HepG2 (cell line): Measurements from ENCODE around the gene CCSER2. TPM values are rescaled to one million over a fixed set of nuclear protein-coding genes. Genes with fewer than 3 reads are reported as not detected.
A peak's percentile ranks its signal among the peaks of the same experiment; 100 is the strongest.

Experiments
- CC2D1A ChIP-seq: sonication (generic); formaldehyde crosslinking; IDR thresholded peaks from 2 replicates; pipeline ENCODE4 v1.8.1; 2023; ENCODE audit warnings: mild to moderate bottlenecking, missing genetic modification reagents
- DMAP1 ChIP-seq: IDR thresholded peaks from 2 replicates; pipeline ENCODE4 v1.6.1; 2016
- GABPB1 ChIP-seq: IDR thresholded peaks from 2 replicates; pipeline ENCODE4 v1.6.1; 2016; ENCODE audit warnings: mild to moderate bottlenecking, missing genetic modification reagents, moderate library complexity, missing compliant biosample characterization
- GATAD1 ChIP-seq: IDR thresholded peaks from 2 replicates; pipeline ENCODE4 v1.6.1; 2016; ENCODE audit warnings: missing genetic modification reagents, missing compliant biosample characterization
- HIVEP1 ChIP-seq: sonication (generic); formaldehyde crosslinking; IDR thresholded peaks from 2 replicates; pipeline ENCODE4 v1.4.0; 2020; ENCODE audit warnings: mild to moderate bottlenecking, missing genetic modification reagents
- LBX2 ChIP-seq: sonication (generic); formaldehyde crosslinking; IDR thresholded peaks from 2 replicates; pipeline ENCODE4 v1.5.0; 2020; ENCODE audit warnings: missing genetic modification reagents, mild to moderate bottlenecking, borderline replicate concordance
- NONO ChIP-seq, 2 experiments: fragments of 450-650 bp in 1 of 2; sonication (generic) in 1 of 2; formaldehyde crosslinking in 1 of 2; IDR thresholded peaks in 1 of 2; conservative IDR thresholded peaks in 1 of 2; 2 replicates each; pipeline versions ENCODE4 v1.6.1 to v1.8.0; 2017 to 2022; ENCODE audit warnings: mild to moderate bottlenecking in 1 of 2, missing genetic modification reagents in 1 of 2, moderate library complexity in 1 of 2
- RAD21 ChIP-seq: fragments of 450-650 bp; formaldehyde crosslinking; IDR thresholded peaks from 2 replicates; pipeline ENCODE4 v1.5.0; 2020; ENCODE audit warnings: mild to moderate bottlenecking
- RELA ChIP-seq: sonication (generic); formaldehyde crosslinking; IDR thresholded peaks from 2 replicates; pipeline ENCODE4 v1.4.0; 2020; ENCODE audit warnings: missing genetic modification reagents
- RFXANK ChIP-seq: IDR thresholded peaks from 2 replicates; pipeline ENCODE4 v1.6.1; 2016
- SNAI1 ChIP-seq: sonication (generic); formaldehyde crosslinking; IDR thresholded peaks from 2 replicates; pipeline ENCODE4 v1.5.0; 2020; ENCODE audit warnings: mild to moderate bottlenecking, missing genetic modification reagents, borderline replicate concordance
- SNAPC5 ChIP-seq: sonication (generic); formaldehyde crosslinking; IDR thresholded peaks from 2 replicates; pipeline ENCODE4 v1.8.1; 2023; ENCODE audit warnings: mild to moderate bottlenecking, missing genetic modification reagents, borderline replicate concordance
- SOX5 ChIP-seq: IDR thresholded peaks from 2 replicates; pipeline ENCODE4 v1.6.1; 2016; ENCODE audit warnings: borderline replicate concordance
- TMF1 ChIP-seq: sonication (generic); formaldehyde crosslinking; IDR thresholded peaks from 2 replicates; pipeline ENCODE4 v1.8.1; 2022; ENCODE audit warnings: low read depth, missing genetic modification reagents
- ZC3H13 ChIP-seq: sonication (generic); formaldehyde crosslinking; IDR thresholded peaks from 2 replicates; pipeline ENCODE4 v1.8.1; 2023; ENCODE audit warnings: mild to moderate bottlenecking, missing genetic modification reagents, moderate library complexity
- ZMAT3 ChIP-seq: sonication (generic); formaldehyde crosslinking; conservative IDR thresholded peaks from 2 replicates; pipeline ENCODE4 v1.7.0; 2021; ENCODE audit warnings: missing genetic modification reagents
- ZNF124 ChIP-seq: sonication (generic); formaldehyde crosslinking; IDR thresholded peaks from 2 replicates; pipeline ENCODE4 v1.4.0; 2020; ENCODE audit warnings: missing genetic modification reagents
- ZNF138 ChIP-seq: sonication (generic); formaldehyde crosslinking; IDR thresholded peaks from 2 replicates; pipeline ENCODE4 v1.5.0; 2020; ENCODE audit warnings: mild to moderate bottlenecking, low read depth, missing genetic modification reagents
- ZNF3 ChIP-seq: IDR thresholded peaks from 2 replicates; pipeline ENCODE4 v1.7.0; 2017; ENCODE audit warnings: inconsistent platforms
- ZNF329 ChIP-seq: sonication (generic); formaldehyde crosslinking; IDR thresholded peaks from 2 replicates; pipeline ENCODE4 v1.9.0; 2021; ENCODE audit warnings: low read depth, mild to moderate bottlenecking, missing genetic modification reagents
- ZNF34 ChIP-seq: sonication (generic); formaldehyde crosslinking; IDR thresholded peaks from 2 replicates; pipeline ENCODE4 v1.4.0; 2020; ENCODE audit warnings: mild to moderate bottlenecking, missing genetic modification reagents, borderline replicate concordance
- ZNF563 ChIP-seq: sonication (generic); formaldehyde crosslinking; IDR thresholded peaks from 2 replicates; pipeline ENCODE4 v1.8.0; 2022; ENCODE audit warnings: mild to moderate bottlenecking, moderate library complexity, missing genetic modification reagents
- ZNF564 ChIP-seq: sonication (generic); formaldehyde crosslinking; IDR thresholded peaks from 2 replicates; pipeline ENCODE4 v1.8.1; 2023; ENCODE audit warnings: mild to moderate bottlenecking, missing genetic modification reagents
- ZNF670 ChIP-seq: sonication (generic); formaldehyde crosslinking; IDR thresholded peaks from 2 replicates; pipeline ENCODE4 v1.8.0; 2022; ENCODE audit warnings: mild to moderate bottlenecking, missing genetic modification reagents, borderline replicate concordance
- ZNF737 ChIP-seq: sonication (generic); formaldehyde crosslinking; IDR thresholded peaks from 2 replicates; pipeline ENCODE4 v1.5.0; 2020; ENCODE audit warnings: missing genetic modification reagents, mild to moderate bottlenecking, borderline replicate concordance
- ZNF776 ChIP-seq: sonication (generic); formaldehyde crosslinking; IDR thresholded peaks from 2 replicates; pipeline ENCODE4 v1.4.0; 2020; ENCODE audit warnings: mild to moderate bottlenecking, missing genetic modification reagents
- polyA plus RNA-seq, 8 experiments: library from polyadenylated mRNA; depleted of rRNA in 3 of 8; stranded (reverse) in 7 of 8; unstranded in 1 of 8; fragments of >200 nt; fragmentation: Illumina TruSeq in 4 of 8; extraction: Trizol in 4 of 8; gene quantifications; 2 replicates each; pipeline versions ENCODE4 v1.2.1 to v1.2.3, GENCODE V29; 2011 to 2016; ENCODE audit warnings: low read depth in 4 of 8, missing spikeins in 1 of 8, mixed read lengths in 1 of 8; ENCODE audit not compliant: insufficient read depth in 1 of 8
- total RNA-seq, 5 experiments: library from RNA; depleted of rRNA; stranded (reverse); fragments of >200 nt; fragmentation: Illumina TruSeq; extraction: Trizol; gene quantifications; 2 replicates each; pipeline ENCODE4 v1.2.3, GENCODE V29; 2016; ENCODE audit warnings: low read depth in 1 of 5
- TF ChIP-seq, protein P1 (sequence below): IDR thresholded peaks from 2 replicates; pipeline ENCODE4 v1.6.1; 2012; ENCODE audit warnings: low read depth, low read length, improper control_type of control experiment

Gene CCSER2
- total and polyA plus RNA-seq, 2 of the 13 experiments (the other 11 are each of a cell fraction or from before 2014, with no cell fraction given): 13.3 to 17.2 TPM

DNA sequence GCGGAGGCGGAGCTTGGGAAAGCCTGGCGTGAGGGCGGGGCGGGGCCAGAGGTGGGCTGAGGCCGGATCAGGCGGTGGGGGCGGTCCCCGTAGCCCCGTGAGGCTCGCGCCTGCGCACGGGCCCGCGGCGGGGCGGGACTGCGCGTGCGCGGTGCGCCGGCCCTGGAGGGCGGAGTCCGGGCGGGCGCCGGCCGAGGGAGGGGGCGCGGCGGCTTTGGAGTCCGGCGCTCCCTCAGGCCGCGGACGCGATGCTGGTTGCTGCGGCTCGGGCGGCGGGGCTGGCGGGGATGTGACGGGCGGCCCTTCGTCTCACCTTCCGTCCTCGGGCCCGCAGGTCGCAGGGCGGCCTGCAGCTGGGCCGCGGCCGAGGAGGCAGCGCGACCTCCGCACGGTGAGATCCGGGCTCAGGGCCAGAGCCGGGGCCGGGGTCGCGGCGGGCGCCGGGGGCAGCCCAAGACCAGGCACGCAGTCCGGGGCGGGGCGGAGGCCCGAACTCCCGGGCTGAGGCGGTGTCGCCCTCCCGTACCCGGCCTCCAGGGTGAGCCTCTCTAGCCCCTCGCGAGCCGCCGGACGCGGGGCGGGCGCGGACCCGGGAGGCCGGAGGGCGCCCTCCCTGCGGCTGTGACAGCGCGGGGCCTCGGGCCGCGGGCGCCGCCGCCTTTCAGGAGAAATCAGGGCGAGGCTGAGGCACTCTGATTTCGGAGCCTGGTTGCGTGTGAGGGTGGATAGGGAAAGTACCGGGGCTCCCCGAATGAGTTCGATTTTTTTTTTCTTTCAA is at the start of gene CCSER2 (continued):
- TF ChIP-seq, protein P1, sequence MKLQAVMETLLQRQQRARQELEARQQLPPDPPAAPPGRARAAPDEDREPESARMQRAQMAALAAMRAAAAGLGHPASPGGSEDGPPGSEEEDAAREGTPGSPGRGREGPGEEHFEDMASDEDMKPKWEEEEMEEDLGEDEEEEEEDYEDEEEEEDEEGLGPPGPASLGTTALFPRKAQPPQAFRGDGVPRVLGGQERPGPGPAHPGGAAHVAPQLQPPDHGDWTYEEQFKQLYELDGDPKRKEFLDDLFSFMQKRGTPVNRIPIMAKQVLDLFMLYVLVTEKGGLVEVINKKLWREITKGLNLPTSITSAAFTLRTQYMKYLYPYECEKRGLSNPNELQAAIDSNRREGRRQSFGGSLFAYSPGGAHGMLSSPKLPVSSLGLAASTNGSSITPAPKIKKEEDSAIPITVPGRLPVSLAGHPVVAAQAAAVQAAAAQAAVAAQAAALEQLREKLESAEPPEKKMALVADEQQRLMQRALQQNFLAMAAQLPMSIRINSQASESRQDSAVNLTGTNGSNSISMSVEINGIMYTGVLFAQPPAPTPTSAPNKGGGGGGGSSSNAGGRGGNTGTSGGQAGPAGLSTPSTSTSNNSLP: no peak
- TF ChIP-seq GATAD1 (CRISPR knock-in tag): no peak
- no peak for TF ChIP-seq ZNF737 (CRISPR knock-in tag)
- TF ChIP-seq NONO (IDR thresholded peaks at IDR 0.05): no peak
- TF ChIP-seq NONO (CRISPR knock-in tag; conservative IDR thresholded peaks at IDR 0.05): no peak
- TF ChIP-seq SOX5 (CRISPR knock-in tag): no peak; the same call in 1 of the 2 replicates
- no peak for TF ChIP-seq ZNF138 (CRISPR knock-in tag)
- TF ChIP-seq DMAP1: no peak
- no peak for TF ChIP-seq CC2D1A (CRISPR knock-in tag)
- TF ChIP-seq LBX2 (CRISPR knock-in tag): no peak
- no peak for TF ChIP-seq RELA
- TF ChIP-seq ZNF670 (CRISPR knock-in tag): no peak
- no peak for TF ChIP-seq HIVEP1 (CRISPR knock-in tag)
- peak; percentile 41; the same call in 1 of the 2 replicates for TF ChIP-seq GABPB1
- peak; percentile 91 for TF ChIP-seq TMF1 (CRISPR knock-in tag)
- TF ChIP-seq ZNF776 (CRISPR knock-in tag): peak; percentile 61; the same call in 1 of the 2 replicates
- TF ChIP-seq ZNF124: no peak
- TF ChIP-seq ZNF34 (CRISPR knock-in tag): peak; percentile 69; the same call in 1 of the 2 replicates
- peak; percentile 38 for TF ChIP-seq RAD21
- no peak; the same call in 1 of the 2 replicates for TF ChIP-seq ZMAT3 (CRISPR knock-in tag)
- no peak for TF ChIP-seq ZC3H13 (CRISPR knock-in tag)
- TF ChIP-seq SNAPC5: no peak
- no peak for TF ChIP-seq SNAI1 (CRISPR knock-in tag)
- TF ChIP-seq RFXANK (CRISPR knock-in tag): no peak
- TF ChIP-seq ZNF564 (CRISPR knock-in tag): no peak
- TF ChIP-seq ZNF329 (CRISPR knock-in tag): no peak
- TF ChIP-seq ZNF3 (CRISPR knock-in tag): no peak
- peak; percentile 92; the same call in 1 of the 2 replicates for TF ChIP-seq ZNF563 (CRISPR knock-in tag)
